A549 treated with ZK216348 at 1 μM for 4 hours (cell line): ENCODE data around the gene HSBP1L1. TPM values are rescaled to one million over a fixed set of nuclear protein-coding genes. Genes with fewer than 3 reads are reported as not detected.

Source experiments
- total RNA-seq: library from RNA; stranded (reverse); fragments of 200-300 nt; extraction: Qiagen RNA extraction; gene quantifications from 5 replicates; pipeline ENCODE4 v1.2.3, GENCODE V29; 2022; ENCODE audit warnings: low read depth

HSBP1L1 gene
- 11.3 to 15.3 TPM (median 12.7 TPM) in 5 replicates for total RNA-seq

DNA sequence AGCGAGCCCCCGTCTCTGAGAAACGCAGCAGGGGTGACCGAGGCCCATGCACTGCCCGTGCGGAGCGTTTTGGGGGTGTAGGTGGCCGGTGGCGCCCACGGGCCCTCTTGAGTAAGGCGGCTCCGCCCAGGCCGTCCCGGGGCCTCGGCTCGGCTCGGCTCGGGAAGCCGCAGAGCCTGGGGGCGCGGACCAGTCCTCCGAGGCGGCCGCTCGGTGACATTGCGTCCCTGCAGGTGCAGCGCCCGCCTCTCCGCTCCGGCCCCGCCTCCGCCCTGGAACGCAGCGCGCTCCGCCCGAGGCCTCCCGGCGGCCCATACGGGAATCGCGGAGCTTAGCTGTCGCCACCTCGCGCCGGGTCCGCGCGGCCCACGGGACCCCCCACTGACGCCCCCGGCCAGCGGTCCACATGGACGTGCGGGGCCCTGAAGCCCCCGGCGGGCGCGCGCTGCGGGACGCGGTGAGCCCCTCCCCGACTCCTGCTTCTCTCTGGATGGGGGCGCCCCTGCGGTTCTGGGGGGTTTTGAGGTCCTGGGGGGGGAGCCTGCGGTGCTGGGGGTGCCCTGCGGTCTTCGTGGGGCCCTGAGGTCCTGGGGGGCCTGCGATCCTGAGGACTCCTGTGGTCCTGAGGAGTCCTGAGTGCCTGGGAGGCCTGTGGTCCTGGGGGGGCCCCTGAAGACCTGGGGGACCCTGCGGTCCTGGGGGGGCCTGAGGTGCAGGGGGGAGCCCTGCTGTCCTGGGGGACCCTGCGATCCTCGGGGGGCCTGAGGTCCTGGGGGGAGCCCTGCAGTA lies at the start of gene HSBP1L1:
Gene HSBP1L1, plus strand, starts transcription at position 314 of the 789 bp plus-strand sequence. Its CDS starts 93 bp downstream, at position 407.

DNA sequence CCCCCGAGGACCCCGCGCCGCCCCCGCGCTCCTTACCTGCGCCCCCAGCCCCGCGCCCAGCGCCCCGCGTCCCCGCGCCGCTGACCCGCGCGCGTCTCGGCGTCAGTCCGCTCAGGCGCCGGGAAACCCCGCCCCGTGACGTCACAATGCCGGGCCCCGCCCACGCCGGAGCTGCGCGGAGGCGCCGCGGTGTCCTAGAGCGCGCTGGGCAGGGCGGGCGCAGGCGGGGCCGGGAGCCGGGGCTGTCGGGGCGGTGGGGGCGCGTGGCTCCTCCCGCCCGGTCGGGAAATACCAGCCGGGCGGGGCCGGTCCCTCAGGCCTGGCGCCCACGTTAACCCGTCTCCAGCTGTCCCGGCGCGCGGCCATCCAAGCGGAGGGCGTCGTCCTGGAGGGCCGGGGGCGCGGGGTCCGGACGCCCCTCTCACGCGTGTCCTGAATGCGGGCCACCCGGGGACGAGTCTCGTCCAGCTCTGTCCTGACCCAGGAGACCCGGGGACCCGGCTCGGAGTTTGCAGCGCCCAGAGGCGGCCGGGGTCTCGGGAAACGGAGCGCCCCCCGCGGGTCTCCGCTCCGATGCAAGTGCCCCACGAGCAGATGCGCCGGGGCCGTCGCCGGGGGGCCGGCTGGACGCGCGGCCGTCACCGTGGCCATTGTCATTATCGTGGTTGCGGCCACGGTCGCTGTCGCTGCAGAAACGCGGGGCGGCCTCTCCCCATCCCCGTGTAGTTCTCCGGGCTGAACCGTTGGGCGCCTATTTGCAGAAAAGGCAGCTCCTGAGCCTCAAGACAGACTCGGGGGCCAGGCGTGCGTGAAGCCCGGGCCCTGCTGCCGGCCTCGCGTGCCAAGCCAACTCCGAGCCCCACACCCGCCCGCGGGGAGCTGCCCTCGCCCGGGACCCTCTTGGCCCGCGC lies 12.6 kb upstream of the HSBP1L1 start, which contains the start of gene SLC66A2:
Gene SLC66A2, minus strand, starts transcription at position 109 of the 911 bp plus-strand sequence. CDS start 727 bp downstream, outside the sequence.

GRCh38 chr18:79988451-79989194 lies 24.2 kb downstream of the HSBP1L1 start, which contains the start of gene TXNL4A:
Gene TXNL4A (minus strand): TSS chr18:79988563. CDS start chr18:79988392, 171 bp downstream.

Other genes starting within 250 kb of the HSBP1L1 start
- not detected in 5 replicates for gene KCNG2, start 166.7 kb upstream of the HSBP1L1 start, total RNA-seq
- gene SLC66A2, start 13.0 kb upstream of the HSBP1L1 start, total RNA-seq = 8.7 to 22.5 TPM (median 18.6 TPM) in 5 replicates
- 105 to 158 TPM (median 138 TPM) in 5 replicates for gene TXNL4A, start 23.9 kb downstream of the HSBP1L1 start, total RNA-seq
- gene RBFA, start 69.8 kb downstream of the HSBP1L1 start, total RNA-seq = 29.1 to 32.5 TPM (median 30.3 TPM) in 5 replicates
- gene ADNP2, start 144.6 kb downstream of the HSBP1L1 start, total RNA-seq = 9.8 to 12.3 TPM (median 11.4 TPM) in 5 replicates